Activated CD4-positive, alpha-beta memory T cell treated with anti-CD3 and anti-CD28 coated beads, Interleukin-2, amount 10 ng/mL, durations not matched to agents 7 days and 5 days (primary cell): ENCODE measurements around the gene PTH1R. TPM values are rescaled to one million over a fixed set of nuclear protein-coding genes. Genes with fewer than 3 reads are reported as not detected.
A peak's percentile ranks its signal among the peaks of the same experiment; 100 is the strongest.

Source experiments
- CTCF ChIA-PET: fragments of 350-600 bp; sonication (Branson Sonifier 250); formaldehyde crosslinking; loops from one replicate; lab custom pipeline; 2021; ENCODE audit warnings: antibody characterized with exemption, inconsistent platforms; lab: Charles Lee
- POLR2A ChIA-PET: fragments of 350-600 bp; sonication (Branson Sonifier 250); formaldehyde crosslinking; loops from one replicate; lab custom pipeline; 2021; ENCODE audit warnings: antibody characterized with exemption; lab: Charles Lee
- DNase-seq: peaks from one replicate; pipeline ENCODE4 v3.0.0-alpha.2; 2020
- H3K27ac Mint-ChIP-seq: one replicate; pipeline ENCODE4 v1.8.0; 2021; ENCODE audit warnings: mild to moderate bottlenecking, mixed read lengths
- H3K27me3 Mint-ChIP-seq: one replicate; pipeline ENCODE4 v1.8.0; 2021; ENCODE audit warnings: mixed read lengths
- H3K36me3 Mint-ChIP-seq: one replicate; pipeline ENCODE4 v1.8.0; 2021; ENCODE audit warnings: low read depth, mixed read lengths
- H3K4me1 Mint-ChIP-seq: one replicate; pipeline ENCODE4 v1.8.0; 2021; ENCODE audit warnings: mixed read lengths
- H3K4me3 Mint-ChIP-seq: one replicate; pipeline ENCODE4 v1.8.0; 2021; ENCODE audit warnings: mild to moderate bottlenecking, mixed read lengths
- H3K9me3 Mint-ChIP-seq: one replicate; pipeline ENCODE4 v1.8.0; 2021; ENCODE audit warnings: mixed read lengths
- total RNA-seq, 2 experiments: library from RNA; stranded (reverse); gene quantifications; one replicate each; pipeline ENCODE4 v1.2.3, GENCODE V29; 2021

PTH1R gene
- total RNA-seq, 2 experiments from 2014 or later, result not detected

DNA sequence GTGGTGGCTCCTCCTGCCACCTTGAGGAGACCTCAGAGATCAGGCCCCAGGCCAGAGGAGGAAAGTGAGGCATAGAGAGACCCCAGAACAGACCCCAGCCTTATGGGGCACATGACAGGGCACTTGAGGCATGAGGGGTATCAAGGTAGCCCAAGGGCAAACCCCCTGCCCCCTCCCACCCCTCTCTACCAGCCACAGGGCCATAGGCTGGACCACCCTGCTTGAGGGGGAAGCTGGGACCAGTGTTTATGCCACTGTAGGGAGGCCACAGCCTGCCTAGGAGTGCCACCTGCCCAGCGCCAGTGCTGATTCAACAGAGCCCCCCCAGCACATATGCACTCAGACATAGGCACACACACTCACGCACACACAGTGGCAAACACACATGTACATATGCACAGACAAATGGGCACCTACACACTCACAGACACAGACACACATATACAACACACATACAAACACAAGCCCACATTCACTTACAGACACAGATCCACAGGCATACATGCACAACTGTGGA lies 24.6 kb upstream of the PTH1R start:
- H3K27me3 Mint-ChIP-seq, result peaks cover 4% of the 10 kb centered on the region
- H3K36me3 Mint-ChIP-seq, result no peaks in the 10 kb centered on the region
- ChIA-PET POLR2A (no interaction called here), CTCF (no interaction called here)
- H3K4me3 Mint-ChIP-seq, result no peak overlapping the region
- DNase-seq, result no peak
- H3K9me3 Mint-ChIP-seq, result no peaks in the 10 kb centered on the region
- H3K4me1 Mint-ChIP-seq, result no peaks in the 10 kb centered on the region
- H3K27ac Mint-ChIP-seq, result no peak overlapping the region

DNA sequence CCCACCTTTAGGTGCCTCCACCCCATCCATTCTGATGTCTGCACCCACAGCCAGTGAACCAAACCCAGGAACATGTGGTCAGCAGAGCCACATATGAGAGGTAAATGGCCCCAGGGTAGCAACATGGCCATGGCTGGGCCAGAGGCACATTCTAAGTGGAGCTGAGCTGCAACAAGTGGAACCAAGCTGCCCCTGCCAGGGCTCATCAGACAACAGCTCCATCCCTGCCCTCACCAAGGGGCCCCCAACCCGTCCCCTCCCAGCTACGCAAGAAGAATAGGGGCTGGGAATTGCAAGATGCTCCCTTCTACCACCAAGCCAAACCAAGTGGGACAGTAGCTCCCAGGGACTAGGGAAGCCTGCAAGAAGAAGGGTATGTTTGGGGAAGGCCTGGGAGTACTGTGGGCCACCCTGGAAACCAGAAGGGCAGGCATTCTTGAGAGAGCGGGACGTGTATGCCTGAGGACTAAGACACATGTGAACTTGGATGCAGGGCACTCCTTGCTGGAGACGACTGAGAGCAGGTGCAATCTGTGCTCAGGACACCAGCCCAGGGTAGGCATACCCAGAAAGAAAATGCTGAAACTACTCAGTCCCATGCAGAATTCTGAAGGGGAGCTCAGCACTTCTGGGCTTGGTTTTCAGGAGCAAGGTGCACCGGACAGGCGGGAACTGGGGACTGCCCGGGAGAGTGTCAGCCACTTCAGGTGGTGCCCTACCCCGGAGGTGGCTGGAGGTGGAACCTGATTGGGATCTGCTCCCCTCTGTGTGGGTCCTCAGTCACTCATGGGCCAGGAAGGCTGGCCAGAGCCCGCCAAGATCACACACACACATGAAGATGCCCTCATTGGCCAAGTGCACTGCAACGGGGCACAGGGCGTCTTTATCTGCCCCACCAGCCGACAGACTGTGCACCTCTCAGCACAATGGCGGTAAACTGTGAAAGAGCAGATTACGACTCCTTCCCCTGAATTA lies 23.8 kb upstream of the PTH1R start:
- DNase-seq, result no peak
- Mint-ChIP-seq H3K4me1 (no peaks in the 10 kb centered on the region), H3K9me3 (no peaks in the 10 kb centered on the region), H3K4me3 (no peak overlapping the region), H3K27ac (no peak overlapping the region), H3K36me3 (no peaks in the 10 kb centered on the region), H3K27me3 (peaks cover 4% of the 10 kb centered on the region)
- ChIA-PET POLR2A (no interaction called here), CTCF (no interaction called here)

DNA sequence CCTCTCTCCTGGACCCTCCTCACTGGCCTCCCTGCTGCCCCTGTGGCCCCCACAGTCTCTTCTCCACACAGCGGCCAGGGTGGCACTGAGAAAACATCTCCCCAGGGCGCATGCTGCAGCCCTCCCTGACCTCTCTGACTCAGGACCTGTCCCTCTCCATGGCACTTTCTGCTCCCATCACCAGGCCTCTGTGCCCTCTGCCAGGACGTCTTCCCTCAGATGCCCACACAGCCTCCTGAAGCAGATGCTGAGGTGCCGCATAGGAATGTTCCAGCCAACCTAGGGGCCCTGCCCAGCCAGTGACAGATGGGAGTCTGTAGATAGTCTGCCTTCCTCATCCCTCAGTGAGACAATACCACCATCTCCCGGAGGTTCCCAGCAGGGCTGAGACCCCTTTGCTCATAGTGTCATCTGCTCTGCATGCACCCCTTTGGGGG lies 22.9 kb upstream of the PTH1R start:
- Mint-ChIP-seq H3K27ac (no peak overlapping the region), H3K4me3 (no peak overlapping the region), H3K4me1 (no peaks in the 10 kb centered on the region), H3K9me3 (no peaks in the 10 kb centered on the region), H3K27me3 (peaks cover 4% of the 10 kb centered on the region), H3K36me3 (no peaks in the 10 kb centered on the region)
- ChIA-PET POLR2A (no interaction called here), CTCF (no interaction called here)
- DNase-seq, result no peak

DNA sequence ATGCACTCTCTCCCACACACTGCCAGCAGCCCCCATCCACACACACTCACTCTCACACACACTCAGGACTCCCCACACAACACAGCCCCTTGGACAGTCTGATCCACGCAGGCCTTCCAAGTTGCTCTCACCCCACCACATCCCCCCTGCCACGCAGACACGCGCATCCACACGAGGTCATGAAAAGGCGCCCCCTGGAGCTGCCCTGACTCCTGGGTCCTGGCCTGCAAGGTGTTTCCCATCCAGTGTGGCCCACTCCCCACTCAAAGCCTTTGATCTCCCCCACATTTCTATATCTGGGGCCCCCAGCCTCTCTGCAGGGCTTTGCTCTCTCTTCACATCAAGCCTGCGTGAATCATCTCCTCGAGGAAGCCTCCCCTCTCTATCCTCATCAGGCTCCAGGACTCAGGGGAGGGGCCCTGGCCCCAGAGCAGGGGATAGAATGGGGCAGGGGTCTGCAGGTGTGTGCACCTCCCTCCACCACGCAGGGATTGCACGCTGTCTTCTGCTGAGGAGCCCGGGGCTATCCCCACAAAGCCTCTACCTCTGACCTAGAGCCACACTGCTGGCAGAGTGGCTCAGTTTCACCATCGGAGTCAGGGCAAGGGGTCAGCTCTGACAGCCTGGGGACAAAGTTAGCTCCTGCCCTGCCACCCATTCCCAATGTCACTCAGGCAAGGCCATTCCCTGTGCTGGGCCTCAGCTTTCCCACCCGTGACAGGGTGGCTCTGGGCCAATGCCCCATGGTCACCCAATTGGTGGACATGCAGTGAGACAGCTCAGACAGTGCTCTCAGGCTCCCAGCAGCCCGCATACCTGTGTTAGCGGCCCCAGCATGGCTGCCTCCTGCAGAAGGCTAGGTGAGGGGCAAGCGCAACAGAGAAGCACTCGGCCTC lies 20.7 kb upstream of the PTH1R start:
- Mint-ChIP-seq H3K4me3 (no peak overlapping the region), H3K4me1 (no peaks in the 10 kb centered on the region), H3K27ac (no peak overlapping the region), H3K9me3 (no peaks in the 10 kb centered on the region), H3K27me3 (peaks cover 4% of the 10 kb centered on the region), H3K36me3 (no peaks in the 10 kb centered on the region)
- CTCF ChIA-PET, result interaction anchor here (0.6 to 0.8 kb wide), 2 partner anchors 228 to 259 kb away, joined by 3 to 4 read pairs; no protein-coding TSS in a partner anchor
- POLR2A ChIA-PET, result no interaction called here
- no peak for DNase-seq

DNA sequence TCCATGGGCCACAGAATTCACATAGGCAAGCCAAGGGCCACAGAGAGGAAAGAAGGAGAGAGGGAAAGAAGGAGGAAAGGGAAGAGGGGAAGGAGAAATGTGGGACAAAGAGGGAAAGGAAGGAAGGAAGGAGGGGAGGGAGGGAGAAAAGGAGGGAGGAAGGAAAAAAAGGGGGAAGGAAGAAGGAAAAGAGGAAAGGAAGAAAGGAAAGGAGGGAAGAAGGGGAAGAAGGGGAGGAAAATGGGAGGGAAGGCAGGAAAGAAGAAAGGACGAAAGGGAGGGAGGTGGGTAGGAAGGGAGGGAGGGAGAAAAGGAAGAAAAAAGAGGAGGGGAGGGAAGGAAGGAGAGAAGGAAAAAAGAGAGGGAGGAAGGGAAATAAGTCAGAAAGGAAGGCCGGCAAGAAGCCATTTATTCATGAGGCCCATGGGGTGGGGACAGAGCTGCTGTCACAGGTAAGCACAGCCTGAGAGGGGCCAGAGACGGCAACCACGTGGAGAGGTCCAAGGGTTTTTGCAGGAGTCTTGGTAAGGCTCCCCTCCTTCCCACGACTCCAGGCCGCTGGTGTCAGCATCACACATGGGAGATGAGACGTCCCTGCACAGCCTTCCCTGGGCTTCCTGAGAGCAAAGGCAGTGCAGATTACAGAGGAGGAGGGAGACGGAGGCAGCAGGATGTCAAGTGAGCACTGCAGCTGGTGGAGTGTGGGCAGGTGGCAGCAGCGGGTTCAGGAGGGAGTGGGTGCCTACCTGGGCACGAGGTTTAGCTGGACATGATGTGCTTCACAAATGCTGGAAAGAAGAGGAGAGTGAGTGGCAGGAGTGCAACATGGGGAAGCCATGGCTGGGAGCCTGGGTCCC lies 19.8 kb upstream of the PTH1R start:
- no peaks in the 10 kb centered on the region for H3K9me3 Mint-ChIP-seq
- no peak overlapping the region for H3K27ac Mint-ChIP-seq
- CTCF ChIA-PET, result interaction anchor here (0.8 kb wide), 1 partner anchor 229 kb away, joined by 3 read pairs; no protein-coding TSS in a partner anchor
- POLR2A ChIA-PET, result no interaction called here
- no peaks in the 10 kb centered on the region for H3K36me3 Mint-ChIP-seq
- no peaks in the 10 kb centered on the region for H3K4me1 Mint-ChIP-seq
- H3K4me3 Mint-ChIP-seq, result no peak overlapping the region
- no peak for DNase-seq
- peaks cover 4% of the 10 kb centered on the region for H3K27me3 Mint-ChIP-seq

DNA sequence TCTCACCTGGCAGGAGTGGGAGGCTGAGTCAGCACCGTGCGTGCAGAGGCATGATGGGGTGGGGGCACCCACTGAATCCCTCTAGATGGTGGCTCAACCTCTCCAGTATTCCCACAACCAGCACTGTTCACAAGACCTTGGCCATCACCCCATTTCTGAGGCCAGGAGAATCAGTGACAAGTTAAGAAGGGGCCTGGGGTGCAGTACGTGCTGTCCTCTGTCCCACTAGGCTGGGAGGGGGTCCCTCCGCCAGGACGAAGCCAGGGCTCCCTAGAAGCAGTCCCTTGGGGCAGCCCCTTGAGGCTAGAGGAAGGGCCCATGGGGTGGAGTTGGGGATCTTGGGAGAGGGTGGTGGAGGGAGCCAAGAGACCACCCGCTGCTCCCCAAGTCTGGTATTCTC lies 19.1 kb upstream of the PTH1R start:
- CTCF ChIA-PET, result no interaction called here

DNA sequence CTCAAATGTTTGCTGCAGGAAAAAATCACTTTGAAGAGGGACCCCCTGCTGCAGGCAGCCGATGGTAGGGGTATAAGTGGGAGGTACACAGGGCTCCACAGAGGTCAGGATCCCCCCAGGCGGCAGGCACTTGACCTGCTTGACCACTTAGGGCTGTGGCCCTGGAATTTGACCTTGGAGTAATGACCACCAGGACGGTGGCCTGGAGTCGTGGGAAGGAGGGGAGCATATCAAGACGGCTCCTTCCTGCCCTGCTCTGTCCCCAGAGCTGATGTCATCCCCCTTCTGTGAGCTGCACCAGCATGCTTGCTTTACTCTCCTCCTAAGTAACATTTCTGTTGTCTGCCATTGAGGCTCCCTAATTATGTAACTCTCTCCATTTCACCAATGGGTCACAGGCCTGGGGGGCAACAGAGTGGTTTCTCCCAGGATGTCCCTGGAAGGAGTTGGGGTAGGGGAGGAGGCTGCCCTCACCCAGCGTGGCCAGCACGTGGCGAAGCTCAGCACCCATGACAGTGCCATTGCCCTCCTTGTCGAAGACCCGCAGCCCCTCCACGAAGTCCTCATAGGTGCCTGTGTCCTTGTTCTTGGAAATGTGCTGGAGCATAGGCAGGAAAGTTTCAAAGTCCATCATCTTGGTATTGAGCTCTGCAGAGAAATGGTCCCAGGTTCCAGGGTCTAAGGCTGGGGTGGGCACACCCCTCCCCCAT lies 18.4 kb upstream of the PTH1R start:
- Mint-ChIP-seq H3K9me3 (no peaks in the 10 kb centered on the region), H3K36me3 (no peaks in the 10 kb centered on the region), H3K27ac (no peak overlapping the region), H3K4me1 (no peaks in the 10 kb centered on the region), H3K27me3 (peaks cover 4% of the 10 kb centered on the region), H3K4me3 (no peak overlapping the region)
- no peak for DNase-seq
- CTCF ChIA-PET, result interaction anchor here (0.9 to 1.0 kb wide), 4 partner anchors 8 to 55 kb away, joined by 3 to 4 read pairs (median 4); no protein-coding TSS in a partner anchor
- POLR2A ChIA-PET, result no interaction called here

More for the DNA sequence above, 19.1 kb upstream of the PTH1R start:
- Mint-ChIP-seq H3K4me1 (no peaks in the 10 kb centered on the region), H3K27ac (no peak overlapping the region), H3K4me3 (no peak overlapping the region), H3K36me3 (no peaks in the 10 kb centered on the region), H3K9me3 (no peaks in the 10 kb centered on the region), H3K27me3 (peaks cover 4% of the 10 kb centered on the region)
- DNase-seq, result no peak
- POLR2A ChIA-PET, result no interaction called here

DNA sequence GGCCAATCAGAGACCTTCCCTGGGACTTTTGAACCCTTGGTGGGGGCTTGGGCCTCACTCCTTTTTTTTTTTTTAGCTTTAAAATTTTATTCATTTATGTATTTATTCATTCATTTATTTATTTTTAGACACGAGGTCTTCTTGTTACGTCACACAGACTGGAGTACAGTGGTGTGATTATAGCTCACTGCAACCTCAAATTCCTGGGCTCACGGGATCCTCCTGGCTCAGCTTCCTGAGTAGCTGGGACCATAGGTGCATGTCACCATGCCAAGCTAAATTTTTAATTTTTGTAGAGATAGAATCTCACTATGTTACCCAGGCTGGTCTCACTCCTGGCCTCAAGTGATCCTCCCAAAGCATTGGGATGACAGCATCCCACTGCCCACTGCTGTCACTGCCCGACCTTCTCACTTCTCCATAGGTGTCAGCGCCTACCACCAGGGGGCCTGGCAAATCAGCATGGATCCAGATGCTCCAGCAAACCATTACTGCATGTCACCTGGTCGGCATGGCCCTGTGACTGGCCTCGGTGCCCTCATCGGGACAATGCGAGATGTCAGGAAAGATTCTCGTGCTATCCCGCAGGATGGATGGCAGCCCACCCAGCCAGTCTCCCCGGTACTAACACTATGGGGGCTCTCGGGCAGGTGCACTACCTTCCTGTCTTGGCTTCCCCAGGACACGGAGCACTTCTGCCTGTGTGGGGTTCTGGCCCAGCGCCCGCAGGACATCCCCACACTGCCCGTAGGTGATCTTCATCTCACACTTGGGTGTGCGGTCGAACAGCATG lies 17.3 kb upstream of the PTH1R start:
- Mint-ChIP-seq H3K27ac (no peak overlapping the region), H3K9me3 (no peaks in the 10 kb centered on the region), H3K36me3 (no peaks in the 10 kb centered on the region), H3K27me3 (peaks cover 4% of the 10 kb centered on the region), H3K4me1 (no peaks in the 10 kb centered on the region), H3K4me3 (no peak overlapping the region)
- ChIA-PET POLR2A (no interaction called here), CTCF (interaction anchor here (0.7 to 1.0 kb wide), 6 partner anchors 9 to 429 kb away, joined by 3 to 4 read pairs (median 4); no protein-coding TSS in a partner anchor)
- peak; percentile 30 for DNase-seq

DNA sequence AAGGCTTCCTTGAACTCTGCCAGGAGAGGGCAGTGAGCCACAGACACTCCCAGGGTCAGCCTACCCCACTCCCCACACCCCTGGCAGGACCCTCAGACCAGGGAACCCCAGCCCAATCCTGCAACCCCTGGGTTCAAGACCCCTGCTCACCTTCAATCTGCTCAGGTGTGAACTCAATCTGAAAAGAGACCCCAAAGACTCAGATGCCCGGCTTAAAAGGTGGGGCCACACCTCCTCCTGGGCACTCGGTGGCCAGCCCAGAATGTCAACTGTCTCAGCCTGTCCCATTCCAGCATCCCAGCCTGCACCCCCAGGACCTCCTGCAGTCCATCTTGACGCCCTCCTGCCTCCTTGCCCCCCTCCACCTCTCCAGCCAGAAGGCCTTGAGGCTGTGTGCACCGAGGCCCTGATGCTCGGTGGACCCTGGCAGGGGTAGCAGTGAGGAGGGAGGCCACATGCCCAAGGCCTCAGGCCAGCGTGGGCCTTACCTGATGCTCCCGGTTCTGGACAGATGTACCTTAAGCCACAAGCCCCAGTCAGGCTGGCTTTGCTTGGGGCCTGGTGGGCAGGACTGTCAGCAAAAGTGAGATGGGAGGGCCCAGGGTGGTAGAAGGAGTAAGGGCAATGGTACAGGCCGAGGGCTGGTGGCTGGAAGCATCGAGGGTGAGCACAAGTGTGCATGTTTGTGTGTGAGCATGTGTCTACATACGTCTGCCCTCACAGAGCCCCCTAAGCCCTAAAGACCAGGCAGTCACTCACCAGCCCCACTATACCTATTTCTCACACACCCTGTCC lies 16.5 kb upstream of the PTH1R start:
- Mint-ChIP-seq H3K36me3 (no peaks in the 10 kb centered on the region), H3K27ac (no peak overlapping the region), H3K4me3 (no peak overlapping the region), H3K27me3 (peaks cover 4% of the 10 kb centered on the region), H3K9me3 (no peaks in the 10 kb centered on the region), H3K4me1 (no peaks in the 10 kb centered on the region)
- no peak for DNase-seq
- ChIA-PET CTCF (no interaction called here), POLR2A (no interaction called here)

DNA sequence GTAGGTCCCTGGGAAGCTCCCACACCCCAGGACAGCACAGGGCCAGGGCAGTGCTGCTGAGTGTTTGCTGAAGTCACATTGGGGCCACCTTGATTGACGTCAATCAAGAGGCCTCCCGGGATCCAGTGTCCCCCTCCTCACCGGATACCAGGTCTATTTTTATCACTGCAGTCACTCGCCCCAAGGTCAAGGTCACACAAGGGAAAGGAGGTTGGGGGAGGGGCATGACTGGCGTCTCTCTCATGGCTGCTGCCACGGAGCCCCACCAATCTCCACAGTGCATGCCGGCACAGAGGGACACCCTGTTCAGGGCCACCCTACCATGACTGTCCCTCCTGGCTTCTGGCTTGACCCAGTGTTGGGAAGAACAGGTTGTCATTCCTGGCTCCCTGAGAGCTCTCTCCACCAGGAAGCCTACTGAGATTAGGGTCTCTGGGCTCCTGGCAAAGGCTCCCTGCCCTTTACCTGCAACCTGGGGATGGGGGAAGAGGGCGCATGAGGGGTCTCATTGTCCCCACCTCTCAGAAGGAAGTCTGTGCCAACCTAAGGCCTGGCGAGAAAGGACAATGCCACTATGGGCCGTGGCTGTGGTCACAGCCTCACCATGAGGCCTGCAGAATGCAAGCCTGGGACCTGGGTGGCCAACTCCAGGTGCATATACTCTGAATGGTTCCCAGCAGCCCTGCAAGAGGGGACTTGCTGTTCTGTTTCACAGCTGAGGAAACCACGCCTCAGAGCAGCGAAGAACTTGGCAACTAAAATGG lies 15.7 kb upstream of the PTH1R start:
- no peak overlapping the region for H3K4me3 Mint-ChIP-seq
- ChIA-PET CTCF (interaction anchor here (1.1 kb wide), 1 partner anchor 48 kb away, joined by 3 read pairs; no protein-coding TSS in a partner anchor), POLR2A (no interaction called here)
- no peaks in the 10 kb centered on the region for H3K9me3 Mint-ChIP-seq
- H3K27me3 Mint-ChIP-seq, result no peaks in the 10 kb centered on the region
- H3K4me1 Mint-ChIP-seq, result no peaks in the 10 kb centered on the region
- H3K36me3 Mint-ChIP-seq, result no peaks in the 10 kb centered on the region
- no peak for DNase-seq
- H3K27ac Mint-ChIP-seq, result no peak overlapping the region
